PFSK-1 (cell line): ENCODE results near the gene MAGI2.

Source experiments
- FOXP2 ChIP-seq: optimal IDR thresholded peaks from 2 replicates; pipeline ENCODE3; 2011; ENCODE audit warnings: borderline replicate concordance, control low read depth, inconsistent platforms; ENCODE audit not compliant: insufficient read depth; ENCODE audit errors: extremely low read length, extremely low read depth
- POLR2AphosphoS5 ChIP-seq: IDR thresholded peaks from 2 replicates; pipeline ENCODE4 v1.6.1; 2012; ENCODE audit warnings: low read depth, mild to moderate bottlenecking, control low read depth, low read length, moderate library complexity
- TF ChIP-seq, protein P1 (sequence below), 2 experiments: IDR thresholded peaks; 2 replicates each; pipeline versions ENCODE4 v1.6.1 to v1.8.0; 2011 to 2012; ENCODE audit warnings: low read depth in 2 of 2, low read length in 2 of 2, control low read depth in 1 of 2, inconsistent platforms in 1 of 2, mild to moderate bottlenecking in 1 of 2, moderate library complexity in 1 of 2; ENCODE audit not compliant: insufficient read depth in 1 of 2

DNA sequence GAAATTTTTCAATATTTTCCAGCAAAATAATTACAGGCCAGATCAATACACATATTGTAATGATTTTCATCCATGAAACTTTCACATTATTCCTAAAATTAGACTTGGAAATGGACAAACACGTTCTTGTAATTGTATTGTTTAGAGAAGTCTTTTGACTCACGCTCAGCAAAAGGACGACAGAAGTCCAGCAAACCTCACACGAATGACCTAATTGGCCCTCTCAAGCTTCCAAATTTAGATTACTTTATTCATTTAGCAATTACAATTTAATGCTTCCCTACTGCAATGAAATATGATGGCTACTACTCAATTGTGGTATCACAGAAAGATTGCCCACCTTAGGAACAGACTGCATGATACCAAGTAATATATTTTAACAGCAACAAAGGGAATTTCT, 702.2 kb downstream of the MAGI2 start:
- TF ChIP-seq POLR2AphosphoS5 (no peak), FOXP2 (no peak)
- TF ChIP-seq, protein P1, sequence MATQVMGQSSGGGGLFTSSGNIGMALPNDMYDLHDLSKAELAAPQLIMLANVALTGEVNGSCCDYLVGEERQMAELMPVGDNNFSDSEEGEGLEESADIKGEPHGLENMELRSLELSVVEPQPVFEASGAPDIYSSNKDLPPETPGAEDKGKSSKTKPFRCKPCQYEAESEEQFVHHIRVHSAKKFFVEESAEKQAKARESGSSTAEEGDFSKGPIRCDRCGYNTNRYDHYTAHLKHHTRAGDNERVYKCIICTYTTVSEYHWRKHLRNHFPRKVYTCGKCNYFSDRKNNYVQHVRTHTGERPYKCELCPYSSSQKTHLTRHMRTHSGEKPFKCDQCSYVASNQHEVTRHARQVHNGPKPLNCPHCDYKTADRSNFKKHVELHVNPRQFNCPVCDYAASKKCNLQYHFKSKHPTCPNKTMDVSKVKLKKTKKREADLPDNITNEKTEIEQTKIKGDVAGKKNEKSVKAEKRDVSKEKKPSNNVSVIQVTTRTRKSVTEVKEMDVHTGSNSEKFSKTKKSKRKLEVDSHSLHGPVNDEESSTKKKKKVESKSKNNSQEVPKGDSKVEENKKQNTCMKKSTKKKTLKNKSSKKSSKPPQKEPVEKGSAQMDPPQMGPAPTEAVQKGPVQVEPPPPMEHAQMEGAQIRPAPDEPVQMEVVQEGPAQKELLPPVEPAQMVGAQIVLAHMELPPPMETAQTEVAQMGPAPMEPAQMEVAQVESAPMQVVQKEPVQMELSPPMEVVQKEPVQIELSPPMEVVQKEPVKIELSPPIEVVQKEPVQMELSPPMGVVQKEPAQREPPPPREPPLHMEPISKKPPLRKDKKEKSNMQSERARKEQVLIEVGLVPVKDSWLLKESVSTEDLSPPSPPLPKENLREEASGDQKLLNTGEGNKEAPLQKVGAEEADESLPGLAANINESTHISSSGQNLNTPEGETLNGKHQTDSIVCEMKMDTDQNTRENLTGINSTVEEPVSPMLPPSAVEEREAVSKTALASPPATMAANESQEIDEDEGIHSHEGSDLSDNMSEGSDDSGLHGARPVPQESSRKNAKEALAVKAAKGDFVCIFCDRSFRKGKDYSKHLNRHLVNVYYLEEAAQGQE (IDR thresholded peaks at IDR 0.05; ENCODE audit: insufficient read depth in 1 of 2, low read depth in 2 of 2, low read length in 2 of 2) = no peak
